Stimulated activated CD4-positive, alpha-beta T cell treated with anti-CD3 and anti-CD28 coated beads, Interleukin-4, amount 100 ng/mL, for 24 hours (primary cell): ENCODE measurements around the gene KCNQ5.
"Not testable (repeated sequence)": the region's sequence is repeated elsewhere in the genome, so short reads cannot be mapped to it uniquely, and the experiment has no call there.

ENCODE experiments used
- DNase-seq: peaks from one replicate; pipeline ENCODE4 v3.0.0-alpha.2; 2020

KCNQ5 gene

DNA sequence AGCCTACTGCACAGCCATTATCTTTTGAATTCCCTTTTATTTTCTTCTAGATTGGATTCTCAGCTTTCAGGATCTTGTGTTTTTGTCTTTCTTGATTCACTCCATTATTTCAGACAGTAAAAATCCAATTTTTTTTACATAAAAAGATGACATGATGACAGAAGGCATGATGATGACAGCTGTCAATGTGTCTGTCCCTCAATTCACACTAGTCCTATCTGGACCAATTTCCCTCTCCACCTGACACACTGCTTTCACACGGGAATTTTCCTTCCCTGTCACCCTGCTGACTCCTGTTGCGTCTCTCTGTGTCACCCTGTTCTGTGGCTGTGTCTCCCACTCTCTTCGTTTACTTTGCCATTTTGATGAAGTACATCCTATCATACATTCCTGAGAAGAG, 529.9 kb downstream of the KCNQ5 start:
- DNase-seq = no peak

DNA sequence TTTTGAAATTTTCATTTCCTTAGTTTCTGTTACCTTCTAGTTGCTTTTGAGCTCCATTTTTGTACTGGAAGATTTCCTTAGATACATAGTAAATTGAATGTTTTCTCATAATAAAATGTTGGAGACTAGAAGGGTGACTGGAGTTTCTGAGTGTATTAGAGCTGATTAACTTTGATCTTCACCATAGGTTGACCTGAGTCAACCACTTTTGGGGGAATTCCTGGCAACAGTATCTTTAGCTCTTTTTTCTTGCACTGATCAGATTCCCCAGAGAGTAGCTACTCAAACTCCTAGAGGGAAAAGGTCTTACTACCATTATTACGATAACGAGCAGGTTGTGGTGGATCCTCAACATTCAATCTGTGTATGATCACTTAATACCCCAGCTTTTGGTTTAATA, 530.7 kb downstream of the KCNQ5 start:
- DNase-seq = no peak

DNA sequence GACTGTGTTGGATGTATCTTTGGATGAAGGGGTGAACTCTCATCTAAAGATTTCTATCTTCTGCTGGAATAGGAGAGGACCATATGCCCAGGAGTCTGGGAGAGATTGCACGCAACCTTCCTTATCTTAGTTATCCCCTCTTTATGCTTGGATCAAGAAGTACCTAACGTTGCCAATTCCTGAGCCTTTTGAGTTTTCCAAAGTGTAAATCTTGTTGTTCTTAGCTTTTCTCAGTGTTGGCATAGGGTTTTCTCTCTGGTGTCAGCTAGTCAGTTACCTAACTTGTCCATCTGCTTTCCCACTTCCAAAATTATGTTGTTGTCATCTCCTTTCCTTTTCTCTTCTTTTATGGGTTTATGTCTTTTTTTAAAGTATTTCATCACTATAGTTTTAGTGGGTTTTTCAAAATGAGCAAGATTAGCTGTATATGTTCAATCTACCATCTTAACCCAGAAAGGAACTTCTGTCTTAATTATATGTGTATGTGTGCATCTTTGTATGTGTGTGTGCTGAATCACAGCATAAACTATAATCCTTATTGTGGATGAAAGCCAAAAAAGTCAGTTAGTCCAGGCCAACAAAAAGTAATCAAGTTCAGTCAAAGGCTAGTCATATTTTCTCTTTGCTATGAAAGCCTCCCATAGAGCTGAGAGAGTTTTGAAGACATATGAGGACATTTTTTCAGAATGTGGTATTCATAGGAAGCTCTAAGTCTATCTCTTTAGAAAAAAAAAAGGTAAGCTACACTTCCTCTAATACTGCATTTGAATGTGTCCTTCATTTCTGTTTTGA, 531.3 kb downstream of the KCNQ5 start:
- no peak for DNase-seq

DNA sequence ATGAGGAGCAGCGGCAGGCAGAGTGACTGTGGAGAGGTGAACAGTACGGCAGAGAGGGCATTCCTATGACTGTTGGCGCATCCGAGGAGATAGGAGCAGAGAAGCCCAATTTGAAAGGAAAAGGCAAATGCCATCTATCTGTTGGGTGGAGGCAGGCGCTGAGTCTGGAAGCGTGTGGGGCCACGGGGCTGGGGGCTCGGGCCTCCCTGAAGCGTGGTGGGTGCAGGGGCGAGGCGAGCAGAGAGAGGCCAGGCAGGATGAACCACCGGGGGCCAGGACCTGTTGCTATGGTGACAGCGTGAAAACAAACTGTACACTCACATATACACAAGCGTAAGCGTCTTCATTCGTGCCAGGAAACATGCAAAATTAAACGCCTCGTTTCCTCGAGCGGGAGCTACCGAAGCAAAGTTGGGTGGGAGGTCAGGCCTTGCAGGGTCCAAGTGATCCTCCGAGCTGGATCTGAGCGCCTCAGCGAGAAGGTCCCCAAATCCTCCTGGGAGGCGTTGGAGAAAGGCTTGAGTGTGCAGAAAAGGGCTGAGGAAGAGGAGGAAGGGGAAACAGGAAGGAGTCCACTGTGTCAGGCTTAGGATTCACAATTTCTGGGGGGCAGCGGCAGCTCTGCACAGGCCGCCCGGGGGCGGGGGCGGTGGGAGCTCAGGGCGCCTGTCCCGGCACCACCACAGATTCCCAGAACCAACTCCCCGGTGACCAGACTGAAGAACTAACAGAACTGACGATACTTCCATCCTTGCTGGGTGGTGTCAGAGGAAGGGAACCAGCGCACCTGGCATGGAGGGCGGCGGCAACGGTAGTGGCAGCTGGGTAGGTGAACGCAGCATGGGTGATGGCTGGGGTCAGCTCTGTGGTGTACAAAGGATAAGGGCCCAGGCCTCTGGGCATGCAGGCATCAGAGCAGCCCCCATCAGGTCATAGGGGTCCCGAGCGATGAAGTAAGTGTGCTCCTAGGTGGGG, 535.2 kb downstream of the KCNQ5 start:
- no peak for DNase-seq

DNA sequence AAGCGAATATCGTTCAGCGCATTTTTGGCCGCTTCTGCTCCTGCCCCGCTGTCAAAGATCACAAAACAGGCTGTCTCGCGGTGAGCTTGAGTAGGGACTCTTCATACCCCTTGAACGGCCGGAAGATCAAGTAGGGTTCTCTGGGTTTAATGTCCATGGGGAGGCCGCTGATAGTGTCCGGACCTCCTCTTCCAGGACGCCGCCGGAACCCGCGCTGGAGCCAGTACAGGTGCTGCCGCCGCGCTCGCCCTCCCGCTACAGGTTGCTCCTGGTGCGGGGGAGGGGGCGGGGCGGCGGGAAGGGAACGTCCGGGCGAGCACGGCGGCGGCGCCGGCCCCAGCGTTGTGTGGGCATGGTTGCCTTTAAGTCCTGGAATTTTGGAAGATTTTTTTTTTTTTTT, 536.0 kb downstream of the KCNQ5 start:
- no peak for DNase-seq

DNA sequence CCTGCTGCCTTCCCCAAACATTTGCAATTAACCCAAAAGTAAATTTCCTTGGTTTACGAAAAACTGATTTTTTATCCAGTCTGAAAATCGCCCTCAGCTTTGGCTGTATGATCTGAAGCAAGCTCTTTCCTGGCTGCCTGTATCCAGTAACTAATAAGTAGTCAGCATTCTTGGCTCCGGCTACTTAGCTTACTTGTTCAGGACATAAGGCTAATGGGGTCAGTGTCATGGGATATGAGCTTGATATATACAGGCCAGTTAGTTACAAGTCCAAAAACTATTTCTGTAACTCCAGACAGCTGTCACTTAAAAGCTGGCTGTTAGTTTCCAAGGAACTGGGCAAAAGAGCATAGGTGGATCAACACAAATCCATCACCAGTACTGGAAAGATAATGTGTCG, 547.2 kb downstream of the KCNQ5 start:
- DNase-seq = no peak

DNA sequence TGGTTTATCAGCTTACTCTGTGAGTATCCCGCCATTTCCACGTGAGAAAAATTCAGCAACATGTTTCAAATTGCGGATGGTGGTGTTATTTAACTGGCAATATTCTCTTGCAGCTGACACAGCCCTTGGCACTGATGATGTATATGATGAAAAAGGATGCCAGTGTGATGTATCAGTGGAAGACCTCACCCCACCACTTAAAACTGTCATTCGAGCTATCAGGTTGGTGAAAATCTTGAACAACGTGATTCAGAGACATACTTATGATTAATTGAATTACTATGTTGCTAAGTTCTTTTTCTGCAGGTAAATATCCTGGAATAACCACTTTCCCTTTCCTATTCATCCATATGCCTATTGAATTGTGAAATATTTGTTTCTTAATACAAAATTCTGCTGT, 547.8 kb downstream of the KCNQ5 start:
- no peak for DNase-seq

DNA sequence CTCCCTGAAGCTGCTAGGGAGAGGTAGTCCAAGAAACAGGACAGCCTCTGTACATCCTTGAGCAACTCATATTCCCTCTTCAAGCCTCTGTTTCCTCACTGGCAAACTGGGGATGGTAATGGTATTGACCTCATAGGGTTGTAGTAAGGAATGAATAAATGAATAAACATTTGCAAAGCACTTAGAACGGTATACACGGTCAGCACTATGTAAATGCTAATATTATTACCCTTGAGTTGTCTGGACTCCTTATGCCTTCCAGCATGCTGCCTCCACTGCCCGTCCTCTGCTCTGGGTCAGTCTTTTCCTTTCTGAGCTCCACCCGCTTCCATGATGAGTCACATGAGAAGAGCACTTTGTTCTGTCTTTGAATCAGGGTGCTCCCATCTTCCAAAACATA, 552.8 kb downstream of the KCNQ5 start:
- no peak for DNase-seq

DNA sequence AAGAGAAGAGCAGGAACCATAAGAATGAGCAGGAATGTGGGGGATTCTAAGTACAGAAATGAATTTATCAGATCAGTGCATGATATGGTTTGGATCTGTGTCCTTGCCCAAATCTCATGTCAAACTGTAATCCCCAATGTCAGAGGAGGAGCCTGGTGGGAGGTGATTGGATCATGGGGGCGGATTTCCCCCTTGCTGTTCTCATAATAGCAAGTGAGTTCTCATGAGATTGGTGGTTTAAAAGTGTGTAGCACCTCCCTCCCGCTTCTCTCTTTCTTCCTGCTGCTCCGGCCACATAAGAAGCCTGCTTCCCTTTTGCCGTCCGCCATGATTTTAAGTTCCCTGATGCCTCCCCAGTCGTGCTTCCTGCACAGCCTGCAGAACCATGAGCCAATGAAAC, 554.2 kb downstream of the KCNQ5 start:
- no peak for DNase-seq

DNA sequence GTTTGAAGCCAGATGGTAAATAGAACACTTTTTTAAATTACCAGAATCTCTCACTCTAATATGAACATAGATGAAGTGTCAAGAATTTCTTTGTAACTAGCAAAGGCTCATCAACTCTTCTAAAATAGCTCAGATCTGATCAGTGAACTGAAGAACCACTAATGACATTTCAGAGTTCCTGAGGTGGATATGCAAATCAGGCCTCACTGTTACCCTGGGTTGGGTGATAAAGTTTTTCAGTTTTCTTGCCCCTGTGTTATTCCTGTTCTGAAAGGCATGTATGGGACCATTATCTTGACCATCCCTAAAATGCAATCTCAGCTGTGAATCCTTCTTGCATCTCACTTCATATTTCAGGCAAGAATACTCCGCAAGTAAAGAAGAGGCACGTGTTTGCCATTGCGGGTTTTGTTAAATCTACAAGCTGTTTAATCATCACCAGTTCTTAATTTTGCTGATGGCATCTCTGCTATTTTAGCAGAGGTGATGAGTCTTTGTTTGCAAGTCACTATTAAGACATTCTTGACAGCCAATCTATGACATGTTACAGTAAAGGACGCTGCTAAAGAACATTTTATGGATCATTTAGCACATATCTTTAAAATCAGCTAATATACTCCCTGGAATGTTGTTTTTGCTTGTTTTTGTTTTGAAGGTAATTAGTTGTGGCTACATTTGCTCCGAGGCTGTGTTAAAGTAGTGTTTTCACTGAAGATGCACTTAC, 555.5 kb downstream of the KCNQ5 start:
- no peak for DNase-seq

DNA sequence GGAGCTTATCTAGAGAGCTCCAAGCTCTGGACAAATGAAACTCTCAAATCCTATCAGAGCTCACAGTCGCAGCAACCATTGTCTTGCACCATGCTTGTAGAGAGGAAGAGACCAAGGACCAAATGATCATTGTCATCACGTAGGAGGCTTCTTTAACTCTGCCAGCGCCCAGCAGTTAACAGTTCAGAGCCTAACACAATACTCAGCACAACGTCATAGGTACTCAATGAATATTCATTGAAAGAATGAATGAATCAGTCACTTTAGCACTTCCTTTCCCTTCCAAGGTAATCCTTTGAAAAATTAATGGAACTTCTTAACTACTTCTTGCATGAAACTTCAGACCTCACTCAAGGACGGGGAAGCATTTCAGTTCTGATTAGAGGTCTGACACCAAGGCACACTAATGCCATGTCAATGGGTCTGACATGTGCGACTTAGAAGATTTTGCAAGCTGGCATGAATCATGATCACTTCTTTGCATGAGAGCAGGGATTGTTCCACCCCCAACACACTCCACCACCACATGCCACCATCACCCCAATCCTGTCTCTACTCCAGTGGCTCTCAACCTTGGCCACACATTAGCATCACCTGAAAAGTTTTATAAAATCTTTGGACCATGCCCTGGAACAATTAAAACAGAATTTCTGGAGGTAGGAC, 558.3 kb downstream of the KCNQ5 start:
- DNase-seq = no peak

DNA sequence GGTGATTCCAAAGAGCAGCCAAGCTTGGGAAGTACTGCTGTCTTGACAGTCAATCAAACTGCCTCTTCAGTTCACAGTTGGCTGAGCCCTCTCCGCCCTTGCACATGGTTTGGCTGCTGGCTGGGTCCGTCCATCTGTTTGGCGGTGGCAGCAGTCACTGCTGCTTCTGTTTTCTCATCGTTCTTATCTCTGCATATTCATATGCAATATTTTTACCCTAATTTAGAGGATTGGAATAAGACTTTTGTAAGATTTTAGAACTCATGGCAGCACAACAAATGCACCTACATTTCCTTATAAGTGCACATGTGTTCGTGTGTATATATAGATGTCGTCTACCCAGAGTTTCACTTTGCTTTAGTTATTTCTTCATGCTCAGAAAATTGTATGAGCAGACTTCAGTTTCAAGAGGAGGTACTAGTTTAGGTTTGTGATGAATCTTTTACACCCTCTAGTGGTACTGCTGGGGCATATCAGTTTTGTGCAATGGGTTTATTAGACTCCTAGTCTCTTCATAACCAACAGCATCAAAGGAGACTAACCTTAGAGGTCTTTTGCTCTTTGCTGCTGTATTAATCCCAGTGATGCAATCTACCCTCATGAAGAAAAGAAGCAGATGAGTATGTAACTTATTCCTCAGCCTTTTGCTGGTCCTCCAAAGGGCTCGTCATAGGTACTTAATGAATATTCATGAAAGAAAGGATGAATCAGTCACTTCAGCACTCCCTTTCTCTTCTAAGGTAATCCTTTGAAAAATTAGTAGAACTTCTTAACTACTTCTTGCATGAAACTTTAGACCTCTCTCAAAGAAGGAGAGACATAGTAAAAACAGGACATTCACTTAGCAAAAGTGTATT, 559.1 kb downstream of the KCNQ5 start:
- DNase-seq = peak; percentile 13

DNA sequence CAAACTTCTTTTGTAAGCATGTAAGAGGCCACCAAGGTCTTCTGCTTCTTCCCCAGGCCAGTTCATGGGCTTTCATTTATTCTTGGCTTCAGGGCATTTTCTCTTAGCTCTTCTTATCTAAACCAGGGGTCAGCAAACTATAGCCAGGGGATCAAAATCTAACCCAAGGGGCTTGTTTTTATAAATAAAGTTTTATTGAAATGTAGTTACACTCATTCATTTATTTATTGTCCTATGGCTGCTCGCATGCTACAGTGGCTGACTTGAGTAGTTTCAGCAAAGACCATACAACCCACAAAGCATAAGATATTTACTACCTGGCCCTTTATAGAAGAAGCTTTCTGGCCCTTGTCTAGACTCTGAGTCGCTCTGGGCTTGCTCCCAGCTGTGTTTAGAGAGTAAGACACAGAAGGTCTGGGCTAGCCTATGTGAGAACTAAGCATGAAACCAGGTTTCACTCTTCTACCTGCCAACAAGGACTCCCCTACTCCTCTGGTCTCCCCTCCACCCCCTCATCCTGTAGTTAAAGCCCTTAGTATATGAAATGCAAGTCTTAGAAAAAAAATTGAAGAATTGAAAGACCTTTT, 560.2 kb downstream of the KCNQ5 start:
- no peak for DNase-seq

DNA sequence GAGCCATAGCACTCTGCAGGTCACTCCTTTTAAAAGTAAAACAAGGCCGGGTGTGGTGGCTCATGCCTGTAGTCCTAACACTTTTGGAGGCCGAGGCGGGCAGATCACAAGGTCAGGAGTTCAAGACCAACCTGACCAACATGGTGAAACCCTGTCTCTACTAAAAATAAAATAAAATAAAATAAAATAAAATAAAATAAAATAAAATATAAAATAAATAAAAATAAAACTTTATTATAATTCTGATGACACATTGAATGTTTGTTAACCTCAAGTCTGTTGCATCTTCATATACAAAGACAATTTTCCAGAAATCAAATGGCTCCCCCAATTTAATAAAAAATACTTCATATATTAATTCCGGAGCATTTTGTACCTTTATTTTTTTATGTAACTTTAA, 571.4 kb downstream of the KCNQ5 start:
- DNase-seq = not testable (repeated sequence)

DNA sequence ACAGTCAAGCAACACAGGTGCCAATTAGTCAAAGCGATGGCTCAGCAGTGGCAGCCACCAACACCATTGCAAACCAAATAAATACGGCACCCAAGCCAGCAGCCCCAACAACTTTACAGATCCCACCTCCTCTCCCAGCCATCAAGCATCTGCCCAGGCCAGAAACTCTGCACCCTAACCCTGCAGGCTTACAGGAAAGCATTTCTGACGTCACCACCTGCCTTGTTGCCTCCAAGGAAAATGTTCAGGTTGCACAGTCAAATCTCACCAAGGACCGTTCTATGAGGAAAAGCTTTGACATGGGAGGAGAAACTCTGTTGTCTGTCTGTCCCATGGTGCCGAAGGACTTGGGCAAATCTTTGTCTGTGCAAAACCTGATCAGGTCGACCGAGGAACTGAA, 572.9 kb downstream of the KCNQ5 start:
- DNase-seq = no peak

DNA sequence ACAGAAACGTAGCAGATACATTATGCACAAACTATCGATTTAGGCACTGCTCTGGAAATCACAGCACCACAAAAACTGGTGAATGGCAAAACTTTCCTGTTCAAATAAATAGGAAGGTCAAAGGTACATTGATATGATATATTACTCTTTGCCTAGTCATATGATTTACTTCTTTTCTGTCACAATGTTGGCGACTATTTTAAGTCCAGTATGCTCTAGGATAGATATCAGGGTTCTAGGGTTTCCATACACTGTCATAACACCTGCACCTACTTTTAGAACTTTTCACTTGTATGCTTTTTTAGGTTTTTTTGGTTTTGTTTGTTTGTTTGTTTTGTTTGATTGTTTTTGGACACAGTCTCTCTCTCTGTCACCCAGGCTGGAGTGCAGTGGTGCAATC, 578.4 kb downstream of the KCNQ5 start:
- DNase-seq = no peak

DNA sequence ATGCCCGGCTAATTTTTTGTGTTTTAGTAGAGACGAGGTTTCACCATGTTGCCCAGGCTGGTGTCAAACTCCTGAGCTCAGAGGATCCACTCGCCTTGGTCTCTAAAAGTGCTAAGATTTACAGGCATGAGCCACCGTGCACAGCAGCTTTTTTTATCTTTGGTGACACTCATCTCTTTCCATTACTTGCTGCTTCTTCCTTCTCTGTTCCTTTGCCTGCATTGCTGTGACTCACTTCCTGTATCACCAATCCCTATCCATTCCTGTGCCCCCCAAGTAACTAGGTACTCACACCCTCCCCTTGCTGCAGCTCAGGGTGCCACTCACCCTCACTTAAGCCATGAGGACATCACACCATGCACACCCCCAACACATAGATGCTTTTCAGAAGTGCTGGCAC, 578.9 kb downstream of the KCNQ5 start:
- DNase-seq = no peak

DNA sequence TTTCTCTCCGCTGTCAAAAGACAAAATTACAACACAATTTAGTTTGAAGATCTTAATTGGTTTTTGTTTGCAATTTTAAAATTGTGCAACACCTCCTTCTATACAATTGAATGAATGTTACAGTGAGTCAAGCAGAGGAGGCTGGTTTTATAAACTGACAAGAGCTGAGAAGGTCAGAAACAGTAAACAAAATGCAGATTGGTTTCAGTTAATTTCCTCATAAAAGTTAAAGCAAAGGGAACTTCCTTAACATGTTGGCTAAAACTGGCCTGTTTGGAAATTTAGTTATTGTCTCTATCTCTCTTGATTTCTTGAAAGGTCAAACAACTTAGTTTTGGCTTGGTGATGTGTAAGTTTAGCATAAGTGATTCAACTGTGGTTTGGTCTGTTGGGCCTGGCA, 581.2 kb downstream of the KCNQ5 start:
- DNase-seq = no peak

DNA sequence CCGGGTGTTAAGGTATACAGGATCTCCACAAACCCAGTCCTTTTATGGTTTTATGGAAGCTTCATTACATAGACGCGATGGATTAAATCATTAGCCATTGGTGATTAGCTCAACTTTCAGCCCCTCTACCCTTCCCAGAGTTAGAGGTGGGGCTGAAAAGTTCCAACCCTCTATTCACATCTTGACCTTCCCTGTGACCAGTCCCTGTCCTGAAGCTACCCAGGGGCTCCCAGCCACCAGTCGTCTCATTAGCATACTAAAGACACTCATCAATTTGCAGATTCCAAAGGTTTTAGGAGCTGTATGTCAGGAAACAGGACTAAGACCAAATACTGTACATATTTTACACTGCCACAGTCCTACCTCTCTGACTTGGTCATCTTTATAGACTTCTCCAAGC, 582.4 kb downstream of the KCNQ5 start:
- no peak for DNase-seq

DNA sequence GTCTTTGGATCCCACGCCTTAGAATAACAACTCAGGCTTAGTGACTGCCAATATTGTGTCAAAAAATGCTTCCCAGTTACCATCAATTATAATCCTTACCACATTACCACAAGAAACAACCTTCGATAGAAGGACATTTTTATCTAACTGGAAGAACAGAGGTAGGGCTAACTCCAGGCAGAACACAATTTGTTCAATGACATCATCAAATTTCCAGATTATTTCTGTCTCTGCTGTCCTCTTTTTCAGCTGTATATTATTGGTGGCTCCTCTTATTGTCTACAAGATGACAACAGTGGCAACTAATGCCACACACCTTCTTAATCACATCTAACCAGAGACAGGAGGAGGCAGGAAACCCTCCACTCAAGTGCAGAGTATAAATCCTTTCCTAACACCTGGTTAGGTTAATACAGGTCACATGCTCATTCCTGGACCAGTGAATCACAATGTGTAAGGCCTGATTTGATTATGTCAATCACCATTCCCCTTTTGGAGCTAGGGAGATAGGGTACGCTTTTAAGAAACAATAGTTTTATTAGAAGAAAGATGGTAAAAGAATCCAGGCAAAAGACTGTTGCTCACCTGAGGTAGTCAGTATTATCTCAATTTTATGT, 585.5 kb downstream of the KCNQ5 start:
- no peak for DNase-seq

DNA sequence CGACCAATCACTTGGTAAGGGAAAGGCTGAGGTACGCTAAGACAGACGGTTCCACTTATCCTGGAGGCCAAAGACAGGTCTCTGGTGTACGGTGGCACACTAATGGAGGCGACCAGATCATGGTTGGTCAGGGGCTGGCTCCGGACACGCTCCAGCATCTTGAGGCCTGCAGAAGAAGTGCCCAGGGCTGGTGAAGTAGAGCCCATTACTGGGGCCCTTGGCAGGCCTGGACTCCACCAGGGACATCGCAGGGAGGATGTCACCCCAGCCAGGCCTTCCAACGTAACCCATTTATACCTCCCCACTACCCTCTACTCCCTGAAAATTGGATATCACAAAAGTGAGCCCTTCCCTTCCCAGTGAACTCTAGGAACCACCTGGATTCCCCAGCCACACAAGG, 587.3 kb downstream of the KCNQ5 start:
- DNase-seq = no peak
